Activated T-cell treated with anti-CD3 and anti-CD28 coated beads, Interleukin-2, amount 50 U/mL, for 48 hours (primary cell): ENCODE results near the gene ABCF3.
"Not testable (repeated sequence)": the region's sequence is repeated elsewhere in the genome, so short reads cannot be mapped to it uniquely, and the experiment has no call there.

Experiments
- DNase-seq, 2 experiments: peaks; one replicate each; pipeline ENCODE4 v3.0.0-alpha.2; 2020

ABCF3 gene

GRCh38 chr3:184186184-184186901, at the start of gene ABCF3:
TSS of gene ABCF3 (plus strand) at chr3:184186199. CDS start at chr3:184186208, 9 bp downstream.
- no peak for DNase-seq

GRCh38 chr3:184140436-184140835, 45.6 kb upstream of the ABCF3 start:
- DNase-seq: no peak

- no peak for DNase-seq
Observed at GRCh38 chr3:184142199-184142598, 43.8 kb upstream of the ABCF3 start.

- DNase-seq: no peak
Observed at GRCh38 chr3:184143327-184143726, 42.7 kb upstream of the ABCF3 start.

GRCh38 chr3:184144505-184144904, 41.5 kb upstream of the ABCF3 start:
- no peak for DNase-seq

- peak in 1 of 2 experiments; percentile 38 for DNase-seq
Observed at GRCh38 chr3:184145111-184145524, 40.9 kb upstream of the ABCF3 start.

- DNase-seq: no peak
Observed at GRCh38 chr3:184145751-184146270, 40.2 kb upstream of the ABCF3 start.

GRCh38 chr3:184148076-184148475, 37.9 kb upstream of the ABCF3 start:
- no peak for DNase-seq

- no peak for DNase-seq
Observed at GRCh38 chr3:184149123-184149522, 36.9 kb upstream of the ABCF3 start.

GRCh38 chr3:184149770-184150169, 36.2 kb upstream of the ABCF3 start:
- DNase-seq: not testable (repeated sequence)

- peak; percentile 63 to 72 for DNase-seq
Observed at GRCh38 chr3:184154885-184155643, 30.9 kb upstream of the ABCF3 start, which contains the start of gene DVL3. TSS of gene DVL3 (plus strand) at chr3:184155377. CDS start at chr3:184155636, 259 bp downstream.

- peak; percentile 74 to 76 for DNase-seq
Observed at GRCh38 chr3:184155644-184156521, 30.1 kb upstream of the ABCF3 start.

- no peak for DNase-seq
Observed at GRCh38 chr3:184156522-184156955, 29.5 kb upstream of the ABCF3 start.

GRCh38 chr3:184157206-184157605, 28.8 kb upstream of the ABCF3 start:
- no peak for DNase-seq

- DNase-seq: no peak
Observed at GRCh38 chr3:184158404-184158803, 27.6 kb upstream of the ABCF3 start.

- no peak for DNase-seq
Observed at GRCh38 chr3:184160456-184160855, 25.5 kb upstream of the ABCF3 start.

GRCh38 chr3:184162571-184163070, 23.4 kb upstream of the ABCF3 start:
- DNase-seq: not testable (repeated sequence)

GRCh38 chr3:184164648-184165330, 21.2 kb upstream of the ABCF3 start:
- no peak for DNase-seq

GRCh38 chr3:184165543-184165942, 20.5 kb upstream of the ABCF3 start:
- DNase-seq: no peak

GRCh38 chr3:184166671-184167070, 19.3 kb upstream of the ABCF3 start:
- no peak for DNase-seq

GRCh38 chr3:184167786-184168185, 18.2 kb upstream of the ABCF3 start:
- DNase-seq: no peak
